PC-3 (cell line): ENCODE results near the gene SSRP1.

ENCODE experiments used
- EZH2 ChIP-seq: fragments of 300-600 bp; sonication (generic); IDR thresholded peaks from one replicate; pipeline ENCODE4 v1.6.1; 2017; ENCODE audit warnings: antibody characterized with exemption, mild to moderate bottlenecking, low read length; ENCODE audit not compliant: unreplicated experiment
- EZH2phosphoT487 ChIP-seq: fragments of 300-600 bp; sonication (generic); IDR thresholded peaks from 2 replicates; pipeline ENCODE4 v1.6.1; 2018; ENCODE audit warnings: mild to moderate bottlenecking, antibody characterized with exemption, low read length, borderline replicate concordance
- TF ChIP-seq, protein P1 (sequence below): fragments of 300-600 bp; sonication (generic); conservative IDR thresholded peaks from 2 replicates; pipeline ENCODE4 v1.5.1; 2017; ENCODE audit warnings: antibody characterized with exemption, low read depth, mild to moderate bottlenecking, low read length

- TF ChIP-seq, protein P1, sequence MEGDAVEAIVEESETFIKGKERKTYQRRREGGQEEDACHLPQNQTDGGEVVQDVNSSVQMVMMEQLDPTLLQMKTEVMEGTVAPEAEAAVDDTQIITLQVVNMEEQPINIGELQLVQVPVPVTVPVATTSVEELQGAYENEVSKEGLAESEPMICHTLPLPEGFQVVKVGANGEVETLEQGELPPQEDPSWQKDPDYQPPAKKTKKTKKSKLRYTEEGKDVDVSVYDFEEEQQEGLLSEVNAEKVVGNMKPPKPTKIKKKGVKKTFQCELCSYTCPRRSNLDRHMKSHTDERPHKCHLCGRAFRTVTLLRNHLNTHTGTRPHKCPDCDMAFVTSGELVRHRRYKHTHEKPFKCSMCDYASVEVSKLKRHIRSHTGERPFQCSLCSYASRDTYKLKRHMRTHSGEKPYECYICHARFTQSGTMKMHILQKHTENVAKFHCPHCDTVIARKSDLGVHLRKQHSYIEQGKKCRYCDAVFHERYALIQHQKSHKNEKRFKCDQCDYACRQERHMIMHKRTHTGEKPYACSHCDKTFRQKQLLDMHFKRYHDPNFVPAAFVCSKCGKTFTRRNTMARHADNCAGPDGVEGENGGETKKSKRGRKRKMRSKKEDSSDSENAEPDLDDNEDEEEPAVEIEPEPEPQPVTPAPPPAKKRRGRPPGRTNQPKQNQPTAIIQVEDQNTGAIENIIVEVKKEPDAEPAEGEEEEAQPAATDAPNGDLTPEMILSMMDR = no peak
- no peak for TF ChIP-seq EZH2phosphoT487
- TF ChIP-seq EZH2 = no peak
Observed at GRCh38 chr11:57343825-57344224, 8.1 kb upstream of the SSRP1 start.
